NK-92 treated with Interleukin-12 subunit alpha and Interleukin-12 subunit beta, amount 100 ng/mL, for 24 hours (cell line): ENCODE results near the gene TLR1.
"Not testable (repeated sequence)": the region's sequence is repeated elsewhere in the genome, so short reads cannot be mapped to it uniquely, and the experiment has no call there.

Source experiments
- DNase-seq: peaks from one replicate; lab custom pipeline; 2025; lab: John Stamatoyannopoulos, UW

TLR1 gene

GRCh38 chr4:38774181-38774955, 30.2 kb downstream of the TLR1 start:
- no peak for DNase-seq

- not testable (repeated sequence) for DNase-seq
Observed at GRCh38 chr4:38770281-38770680, 34.3 kb downstream of the TLR1 start.

- no peak for DNase-seq
Observed at GRCh38 chr4:38769857-38770256, 34.7 kb downstream of the TLR1 start.

- DNase-seq, result no peak
Observed at GRCh38 chr4:38769441-38769840, 35.1 kb downstream of the TLR1 start.

GRCh38 chr4:38768968-38769394, 35.6 kb downstream of the TLR1 start:
- no peak for DNase-seq

- DNase-seq, result not testable (repeated sequence)
Observed at GRCh38 chr4:38766940-38767339, 37.7 kb downstream of the TLR1 start.

- DNase-seq, result no peak
Observed at GRCh38 chr4:38765382-38765781, 39.2 kb downstream of the TLR1 start.

GRCh38 chr4:38764277-38764676, 40.3 kb downstream of the TLR1 start:
- DNase-seq, result no peak

GRCh38 chr4:38762560-38762959, 42.0 kb downstream of the TLR1 start:
- no peak for DNase-seq

GRCh38 chr4:38759790-38760122, 44.8 kb downstream of the TLR1 start:
- DNase-seq, result no peak

GRCh38 chr4:38759113-38759789, 45.3 kb downstream of the TLR1 start:
- DNase-seq, result no peak

GRCh38 chr4:38757945-38758600, 46.5 kb downstream of the TLR1 start:
- no peak for DNase-seq

GRCh38 chr4:38752941-38753806, 51.4 kb downstream of the TLR1 start:
- DNase-seq, result no peak

- DNase-seq, result no peak
Observed at GRCh38 chr4:38752372-38752940, 52.1 kb downstream of the TLR1 start.

GRCh38 chr4:38751341-38752010, 53.1 kb downstream of the TLR1 start:
- DNase-seq, result no peak

GRCh38 chr4:38749336-38749735, 55.3 kb downstream of the TLR1 start:
- no peak for DNase-seq

- no peak for DNase-seq
Observed at GRCh38 chr4:38747629-38748028, 57.0 kb downstream of the TLR1 start.
